ENCODE measurements around the gene ACAD10. TPM values are rescaled to one million over a fixed set of nuclear protein-coding genes. Genes with fewer than 3 reads are reported as not detected.
A peak's percentile ranks its signal among the peaks of the same experiment; 100 is the strongest.

ACAD10 gene
- total RNA-seq, 1 donor from 2014 or later: 11.6 TPM

DNA sequence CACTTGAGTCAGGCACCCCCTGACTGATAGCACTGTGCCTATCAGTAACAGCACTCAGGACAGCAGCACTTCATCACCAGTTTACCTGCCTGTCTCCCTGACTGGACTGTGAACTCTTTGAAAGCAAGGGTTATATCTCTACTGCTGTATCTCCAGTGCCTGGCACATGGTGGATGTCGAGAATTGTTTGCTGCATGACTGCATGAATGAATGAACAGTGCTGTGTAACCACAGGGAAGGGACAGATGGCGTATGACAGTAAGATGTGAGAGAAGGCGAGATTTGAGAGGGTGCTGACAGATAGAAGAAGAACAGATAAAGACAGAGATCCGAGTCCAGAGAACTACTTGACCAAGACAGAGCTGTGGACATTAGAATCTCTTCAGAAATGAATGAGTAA lies 29.8 kb upstream of the ACAD10 start:
- H3K27me3 ChIP-seq (ENCODE audit: control insufficient read depth, insufficient read depth, low read length): no peaks in the 10 kb centered on the region
- FAIRE-seq: peak; percentile 72
- H3K36me3 ChIP-seq (ENCODE audit: control insufficient read depth, insufficient read depth, low read length): peaks cover 13% of the 10 kb centered on the region
- no peak for DNase-seq (ENCODE audit: low read depth)
- H3K4me3 ChIP-seq (ENCODE audit: low read depth, low read length): no peak overlapping the region
- TF ChIP-seq, protein P1, sequence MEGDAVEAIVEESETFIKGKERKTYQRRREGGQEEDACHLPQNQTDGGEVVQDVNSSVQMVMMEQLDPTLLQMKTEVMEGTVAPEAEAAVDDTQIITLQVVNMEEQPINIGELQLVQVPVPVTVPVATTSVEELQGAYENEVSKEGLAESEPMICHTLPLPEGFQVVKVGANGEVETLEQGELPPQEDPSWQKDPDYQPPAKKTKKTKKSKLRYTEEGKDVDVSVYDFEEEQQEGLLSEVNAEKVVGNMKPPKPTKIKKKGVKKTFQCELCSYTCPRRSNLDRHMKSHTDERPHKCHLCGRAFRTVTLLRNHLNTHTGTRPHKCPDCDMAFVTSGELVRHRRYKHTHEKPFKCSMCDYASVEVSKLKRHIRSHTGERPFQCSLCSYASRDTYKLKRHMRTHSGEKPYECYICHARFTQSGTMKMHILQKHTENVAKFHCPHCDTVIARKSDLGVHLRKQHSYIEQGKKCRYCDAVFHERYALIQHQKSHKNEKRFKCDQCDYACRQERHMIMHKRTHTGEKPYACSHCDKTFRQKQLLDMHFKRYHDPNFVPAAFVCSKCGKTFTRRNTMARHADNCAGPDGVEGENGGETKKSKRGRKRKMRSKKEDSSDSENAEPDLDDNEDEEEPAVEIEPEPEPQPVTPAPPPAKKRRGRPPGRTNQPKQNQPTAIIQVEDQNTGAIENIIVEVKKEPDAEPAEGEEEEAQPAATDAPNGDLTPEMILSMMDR (IDR thresholded peaks at IDR 0.05; ENCODE audit: insufficient read depth, low read length, severe bottlenecking): no peak

GRCh38 chr12:111664499-111664898 lies 21.4 kb upstream of the ACAD10 start:
- TF ChIP-seq, protein P1 (IDR thresholded peaks at IDR 0.05; ENCODE audit: insufficient read depth, low read length, severe bottlenecking): no peak

DNA sequence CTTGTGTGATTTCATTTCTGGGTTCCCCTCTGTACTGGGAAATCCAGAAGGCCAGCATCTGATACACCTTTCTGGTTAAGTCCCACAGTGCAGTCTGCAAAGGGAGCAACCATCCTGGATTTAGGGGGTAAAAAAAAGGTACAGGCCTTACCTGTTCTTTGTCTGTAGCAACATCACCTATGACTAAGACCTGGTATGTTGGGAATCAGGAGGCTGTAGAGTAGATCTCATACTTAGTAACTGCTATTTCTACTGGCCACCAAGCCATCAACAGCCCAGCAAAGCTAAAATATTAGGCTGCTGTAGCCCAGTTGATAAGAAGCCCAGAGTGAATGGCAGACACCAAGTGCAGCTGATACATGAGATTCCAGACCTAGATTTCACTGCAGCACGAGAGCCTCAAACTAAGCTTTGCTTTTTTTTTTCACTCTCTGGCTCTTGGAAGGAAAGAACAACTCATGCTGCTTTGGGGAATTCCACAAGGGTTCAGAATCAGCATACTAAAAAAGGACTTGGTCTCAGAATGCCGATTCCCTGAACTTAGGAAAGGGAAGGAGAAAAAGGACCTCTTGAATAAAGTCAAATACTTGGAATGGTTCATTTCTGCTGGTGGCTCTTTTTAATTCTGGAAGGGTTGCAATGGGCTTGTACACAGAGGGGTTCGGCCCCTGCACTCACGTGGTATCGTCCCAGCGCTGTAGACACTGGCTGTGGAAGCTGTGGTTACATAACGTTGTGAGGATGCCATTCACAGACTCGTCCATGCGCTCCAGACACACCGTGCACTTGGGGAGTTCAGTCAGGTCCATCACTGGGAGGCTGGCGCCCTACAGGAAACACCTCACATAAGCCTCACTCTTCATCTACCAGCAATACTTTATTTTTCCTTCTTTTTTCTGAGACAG lies 20.6 kb upstream of the ACAD10 start:
- Histone ChIP-seq H3K36me3 (ENCODE audit: control insufficient read depth, insufficient read depth, low read length) (peaks cover 9% of the 10 kb centered on the region), H3K27me3 (ENCODE audit: control insufficient read depth, insufficient read depth, low read length) (no peaks in the 10 kb centered on the region), H3K4me3 (ENCODE audit: low read depth, low read length) (no peak overlapping the region)
- FAIRE-seq: no peak
- DNase-seq (ENCODE audit: low read depth): no peak
- TF ChIP-seq, protein P1 (IDR thresholded peaks at IDR 0.05; ENCODE audit: insufficient read depth, low read length, severe bottlenecking): no peak

More at GRCh38 chr12:111664499-111664898, 21.4 kb upstream of the ACAD10 start:
- Histone ChIP-seq H3K36me3 (ENCODE audit: control insufficient read depth, insufficient read depth, low read length) (peaks cover 7% of the 10 kb centered on the region), H3K4me3 (ENCODE audit: low read depth, low read length) (no peak overlapping the region), H3K27me3 (ENCODE audit: control insufficient read depth, insufficient read depth, low read length) (no peaks in the 10 kb centered on the region)
- no peak for FAIRE-seq
- DNase-seq (ENCODE audit: low read depth): no peak

DNA sequence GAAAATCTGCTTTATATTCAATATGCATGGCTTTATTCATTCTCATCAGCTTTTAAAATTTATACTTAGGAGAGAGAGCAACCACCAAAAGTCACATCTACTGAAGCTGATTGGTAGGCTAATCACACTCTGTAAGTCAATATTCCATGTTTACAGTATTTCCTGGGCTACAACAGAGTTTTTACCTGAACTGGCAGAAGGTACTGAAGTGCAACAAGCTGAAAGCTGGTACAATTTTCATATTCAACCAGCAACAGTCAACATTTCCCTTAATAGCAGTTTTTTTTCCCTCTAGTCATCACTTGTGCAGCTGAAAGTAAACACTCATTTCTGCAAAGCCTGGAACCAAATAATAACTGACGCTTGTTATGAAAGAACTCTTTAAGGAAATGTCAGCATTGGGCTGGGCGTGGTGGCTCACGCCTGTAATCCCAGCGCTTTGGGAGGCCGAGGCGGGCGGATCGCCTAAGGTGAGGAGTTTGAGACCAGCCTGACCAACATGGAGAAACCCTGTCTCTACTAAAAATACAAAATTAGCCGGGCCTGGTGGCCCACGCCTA lies 13.0 kb upstream of the ACAD10 start:
- FAIRE-seq (no peak), DNase-seq (ENCODE audit: low read depth) (no peak)
- no peak overlapping the region for H3K4me3 ChIP-seq (ENCODE audit: low read depth, low read length)
- TF ChIP-seq, protein P1 (IDR thresholded peaks at IDR 0.05; ENCODE audit: insufficient read depth, low read length, severe bottlenecking): no peak
- no peaks in the 10 kb centered on the region for H3K27me3 ChIP-seq (ENCODE audit: control insufficient read depth, insufficient read depth, low read length)
- H3K36me3 ChIP-seq (ENCODE audit: control insufficient read depth, insufficient read depth, low read length): peaks cover 21% of the 10 kb centered on the region

DNA sequence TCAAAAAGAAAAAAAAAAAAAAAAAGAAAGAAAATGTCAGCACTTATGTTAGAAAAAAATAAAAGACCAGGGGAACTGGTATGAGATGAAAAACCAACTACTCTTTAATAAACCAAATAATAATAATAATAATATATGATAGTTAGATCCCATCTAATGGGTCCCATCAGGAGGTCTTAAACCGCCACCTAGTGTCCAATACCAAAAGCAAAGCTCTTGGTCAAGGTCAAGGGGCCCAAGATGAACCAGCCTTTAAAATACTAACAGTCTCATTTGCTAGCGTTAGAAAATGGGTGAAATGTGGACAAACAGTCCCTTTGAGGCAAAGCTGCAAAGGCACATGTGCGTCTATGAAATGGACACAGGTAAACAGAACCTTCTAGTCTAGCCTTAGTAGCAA lies 12.3 kb upstream of the ACAD10 start:
- H3K4me3 ChIP-seq (ENCODE audit: low read depth, low read length): no peak overlapping the region
- peak; percentile 11 for DNase-seq (ENCODE audit: low read depth)
- no peaks in the 10 kb centered on the region for H3K27me3 ChIP-seq (ENCODE audit: control insufficient read depth, insufficient read depth, low read length)
- H3K36me3 ChIP-seq (ENCODE audit: control insufficient read depth, insufficient read depth, low read length): peaks cover 21% of the 10 kb centered on the region
- TF ChIP-seq, protein P1 (IDR thresholded peaks at IDR 0.05; ENCODE audit: insufficient read depth, low read length, severe bottlenecking): no peak
- FAIRE-seq: no peak
